ENCODE data around the gene AUP1. TPM values are rescaled to one million over a fixed set of nuclear protein-coding genes. Genes with fewer than 3 reads are reported as not detected.

AUP1 gene
- total RNA-seq, 4 donors from 2014 or later: 94.0 to 116 (median 112) TPM

GRCh38 chr2:74515981-74516633, 13.4 kb downstream of the AUP1 start:
- TF ChIP-seq, protein P1, sequence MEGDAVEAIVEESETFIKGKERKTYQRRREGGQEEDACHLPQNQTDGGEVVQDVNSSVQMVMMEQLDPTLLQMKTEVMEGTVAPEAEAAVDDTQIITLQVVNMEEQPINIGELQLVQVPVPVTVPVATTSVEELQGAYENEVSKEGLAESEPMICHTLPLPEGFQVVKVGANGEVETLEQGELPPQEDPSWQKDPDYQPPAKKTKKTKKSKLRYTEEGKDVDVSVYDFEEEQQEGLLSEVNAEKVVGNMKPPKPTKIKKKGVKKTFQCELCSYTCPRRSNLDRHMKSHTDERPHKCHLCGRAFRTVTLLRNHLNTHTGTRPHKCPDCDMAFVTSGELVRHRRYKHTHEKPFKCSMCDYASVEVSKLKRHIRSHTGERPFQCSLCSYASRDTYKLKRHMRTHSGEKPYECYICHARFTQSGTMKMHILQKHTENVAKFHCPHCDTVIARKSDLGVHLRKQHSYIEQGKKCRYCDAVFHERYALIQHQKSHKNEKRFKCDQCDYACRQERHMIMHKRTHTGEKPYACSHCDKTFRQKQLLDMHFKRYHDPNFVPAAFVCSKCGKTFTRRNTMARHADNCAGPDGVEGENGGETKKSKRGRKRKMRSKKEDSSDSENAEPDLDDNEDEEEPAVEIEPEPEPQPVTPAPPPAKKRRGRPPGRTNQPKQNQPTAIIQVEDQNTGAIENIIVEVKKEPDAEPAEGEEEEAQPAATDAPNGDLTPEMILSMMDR (IDR thresholded peaks at IDR 0.05): no peak
- no peak for TF ChIP-seq POLR2A (IDR thresholded peaks at IDR 0.05)
- peak overlapping the region; percentile 1 for H3K4me3 ChIP-seq (ENCODE audit: low read depth, poor library complexity, severe bottlenecking)
- intact Hi-C loops (cut with DNase I; ENCODE audit: low total_unique reads): no loop called here
- WGBS, 2 donors: 4 to 10% methylated on average over 17 to 31 of the region's 72 CpGs
- DNase-seq (ENCODE audit: low spot score in 2 of 2): no peak

GRCh38 chr2:74515271-74515980, 14.1 kb downstream of the AUP1 start:
- intact Hi-C loops (cut with DNase I; ENCODE audit: low total_unique reads): no loop called here
- no peak for DNase-seq (ENCODE audit: low spot score in 2 of 2)
- TF ChIP-seq, protein P1 (IDR thresholded peaks at IDR 0.05): no peak
- TF ChIP-seq POLR2A (IDR thresholded peaks at IDR 0.05): no peak
- peak overlapping the region; percentile 1 for H3K4me3 ChIP-seq (ENCODE audit: low read depth, poor library complexity, severe bottlenecking)
- 8 to 10% methylated on average over 23 to 42 of the region's 60 CpGs for WGBS, 2 donors

DNA sequence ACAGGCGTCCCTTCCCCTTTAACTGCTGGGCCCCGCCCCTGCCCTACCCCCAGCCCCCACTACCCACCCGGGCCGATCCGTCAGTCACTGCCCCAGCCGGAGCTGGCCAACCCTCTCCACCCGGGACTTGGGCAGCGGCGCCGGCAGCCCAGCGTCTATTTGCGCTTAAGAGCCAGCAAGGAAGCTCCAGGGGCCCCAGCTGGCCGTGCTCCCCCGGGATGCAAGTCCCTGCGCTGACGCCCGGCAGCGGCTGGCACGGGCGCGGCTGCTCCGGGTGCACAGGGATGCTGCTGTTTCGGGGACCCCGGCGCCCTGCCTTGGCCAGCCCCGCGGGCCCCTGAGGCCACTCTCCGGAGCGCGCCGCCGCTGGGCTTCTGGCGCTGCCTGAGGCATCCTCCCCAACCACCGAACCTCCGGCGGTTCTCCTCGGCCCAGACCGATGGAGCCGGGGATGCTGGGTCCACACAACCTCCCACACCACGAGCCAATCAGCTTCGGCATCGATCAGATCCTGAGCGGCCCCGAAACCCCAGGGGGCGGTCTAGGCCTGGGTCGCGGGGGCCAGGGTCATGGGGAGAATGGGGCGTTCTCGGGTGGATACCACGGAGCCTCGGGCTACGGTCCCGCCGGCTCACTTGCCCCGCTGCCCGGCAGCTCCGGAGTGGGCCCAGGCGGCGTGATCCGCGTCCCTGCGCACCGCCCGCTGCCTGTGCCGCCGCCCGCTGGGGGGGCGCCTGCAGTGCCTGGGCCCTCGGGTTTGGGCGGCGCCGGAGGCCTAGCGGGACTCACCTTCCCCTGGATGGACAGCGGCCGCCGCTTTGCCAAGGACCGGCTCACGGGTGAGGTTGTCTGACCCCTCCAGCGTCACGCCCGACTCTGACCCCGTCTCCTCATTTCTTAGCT, 14.9 kb downstream of the AUP1 start, which contains the start of gene TLX2:
Gene TLX2, plus strand, starts transcription at position 83 of the 903 bp plus-strand sequence. Its CDS starts 357 bp downstream, at position 440.
- H3K4me3 ChIP-seq (ENCODE audit: low read depth, poor library complexity, severe bottlenecking): no peak within 1 kb of the TSS
- WGBS, 2 donors: 3 to 4% methylated on average over 64 to 71 of the region's 82 CpGs
- intact Hi-C loops (cut with DNase I; ENCODE audit: low total_unique reads): no loop called here
- TF ChIP-seq POLR2A (IDR thresholded peaks at IDR 0.05): no peak
- TF ChIP-seq, protein P1 (IDR thresholded peaks at IDR 0.05): no peak
- DNase-seq (ENCODE audit: low spot score in 2 of 2): no peak

- no peak for DNase-seq (ENCODE audit: low spot score in 2 of 2)
- intact Hi-C loops (cut with DNase I; ENCODE audit: low total_unique reads): no loop called here
- 6 to 8% methylated on average over 41 to 52 of the region's 52 CpGs for WGBS, 2 donors
- no peak for TF ChIP-seq POLR2A (IDR thresholded peaks at IDR 0.05)
- TF ChIP-seq, protein P1 (IDR thresholded peaks at IDR 0.05): no peak
- no peak overlapping the region for H3K4me3 ChIP-seq (ENCODE audit: low read depth, poor library complexity, severe bottlenecking)
Measured at GRCh38 chr2:74513605-74514367, 15.7 kb downstream of the AUP1 start.

Data from lower leg skin (tissue), 4 donors.